Inflammatory macrophage treated with lipopolysaccharide for 1 hour (primary cell): ENCODE measurements around the gene LEP.
"Not testable (repeated sequence)": the region's sequence is repeated elsewhere in the genome, so short reads cannot be mapped to it uniquely, and the experiment has no call there.

ENCODE experiments used
- DNase-seq, 2 donors: peaks; one replicate each; pipeline ENCODE4 v3.0.0-alpha.2; 2020 to 2022

Gene LEP

DNA sequence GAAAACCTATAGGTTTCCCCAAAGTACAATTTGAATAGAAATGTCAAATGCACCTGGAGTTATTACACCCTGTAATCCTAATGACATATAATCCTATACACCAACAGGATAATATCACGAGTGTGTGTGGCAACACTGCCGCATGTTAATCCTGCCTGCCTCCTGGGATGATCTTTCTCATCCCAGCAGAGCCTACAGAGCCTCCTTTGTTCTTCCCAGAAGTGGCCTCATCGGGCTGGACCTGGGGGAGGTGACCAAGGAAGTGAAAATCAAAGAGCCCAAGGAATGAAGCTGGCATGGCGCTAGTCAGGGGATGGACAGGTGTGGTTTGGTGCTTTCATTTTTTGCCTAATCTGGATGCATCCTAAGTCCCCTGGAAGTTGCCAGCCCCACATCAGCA is 29.5 kb upstream of the LEP start:
- DNase-seq, result no peak

DNA sequence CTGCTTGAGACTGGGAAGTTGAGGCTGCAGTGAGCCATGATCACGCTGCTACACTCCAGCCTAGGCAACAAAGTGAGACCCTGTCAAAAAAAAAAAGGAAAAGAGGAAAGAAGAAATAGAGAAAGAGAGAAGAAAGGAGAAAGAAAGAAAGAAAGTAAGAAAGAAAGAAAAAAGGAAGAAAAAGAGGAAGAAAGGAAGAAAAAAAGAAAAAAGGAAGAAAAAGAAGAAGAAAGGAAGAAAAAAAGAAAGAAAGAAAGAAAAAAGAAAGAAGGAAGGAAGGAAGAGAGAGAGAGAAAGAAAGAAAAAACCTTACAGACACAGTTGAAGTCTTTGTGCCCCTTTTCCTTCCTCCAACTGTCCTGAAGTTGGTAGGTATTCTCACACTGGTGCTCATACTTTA is 26.6 kb upstream of the LEP start:
- DNase-seq, result no peak

DNA sequence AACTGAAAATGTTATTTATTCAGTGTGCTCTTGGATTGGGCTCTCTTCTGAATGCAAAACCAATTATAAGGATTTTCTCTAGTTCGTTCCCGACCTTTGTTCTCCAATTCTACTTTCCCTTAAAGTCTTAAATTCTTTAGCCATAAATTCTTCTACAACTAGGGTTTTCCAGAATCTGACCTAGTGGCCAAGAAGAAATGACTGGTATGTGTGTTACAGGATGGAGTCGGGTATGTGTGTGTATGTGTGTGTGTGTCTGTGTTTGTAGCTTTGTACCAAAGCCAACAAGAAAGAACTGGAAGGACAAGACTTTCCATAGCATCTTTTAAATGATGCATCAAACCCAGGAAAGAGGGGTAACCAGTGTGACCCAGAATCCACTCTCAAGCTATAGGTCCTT is 25.8 kb upstream of the LEP start:
- no peak for DNase-seq

DNA sequence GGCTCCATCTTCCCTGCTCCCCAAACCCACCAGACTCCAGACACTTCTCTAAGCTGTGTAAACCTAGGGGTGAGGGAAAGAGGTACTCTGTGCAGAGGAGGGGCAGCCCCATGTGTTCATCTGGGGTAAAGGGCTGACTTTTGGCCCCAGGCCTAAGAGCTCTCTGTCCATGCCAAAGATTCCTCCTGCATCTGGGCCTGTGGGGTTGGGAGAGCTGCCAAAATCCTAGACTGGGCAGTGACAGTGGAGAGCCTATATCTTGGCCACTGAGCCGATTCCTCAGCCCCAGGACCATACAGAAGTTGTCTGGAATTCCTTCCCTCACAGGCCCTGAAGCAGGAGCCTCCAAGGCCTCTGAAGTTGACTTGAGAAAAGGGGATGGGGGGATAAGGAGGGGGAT is 25.3 kb upstream of the LEP start:
- no peak for DNase-seq

- DNase-seq, result peak; percentile 94 to 99
These were observed 23.9 kb upstream of the LEP start for GRCh38 chr7:128217030-128217805.

DNA sequence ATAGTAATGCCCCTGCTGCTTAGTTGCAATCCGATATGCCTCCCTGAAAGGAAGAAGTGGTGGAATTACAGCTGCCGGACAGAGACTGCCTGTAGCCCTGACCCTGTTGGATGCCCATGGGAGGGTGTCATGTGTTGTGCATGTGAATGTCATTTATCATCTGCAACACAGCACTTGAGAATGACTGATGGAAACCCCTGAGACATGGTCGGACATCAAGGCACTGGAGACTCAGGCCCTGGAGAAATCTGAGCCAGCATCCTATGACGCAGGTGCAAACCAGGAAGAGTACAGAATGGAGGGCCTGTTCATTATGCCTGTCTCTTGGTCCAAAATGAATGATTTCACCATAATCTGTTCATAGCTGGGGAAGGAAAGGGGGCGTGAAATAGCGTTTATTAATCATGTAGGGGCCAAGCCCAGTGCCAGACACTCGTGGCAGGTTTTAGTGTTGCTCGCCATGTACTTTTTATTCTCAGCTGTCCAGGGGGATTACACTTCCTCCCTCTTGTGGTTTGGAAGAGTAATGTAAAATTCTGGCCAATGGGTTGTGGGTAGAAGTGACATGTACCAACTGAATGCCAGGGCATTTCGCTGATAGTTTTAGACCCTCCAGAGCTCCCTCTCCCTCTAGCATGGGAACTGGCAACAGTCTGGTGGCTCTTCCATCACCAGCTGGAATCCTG is 23.0 kb upstream of the LEP start:
- peak; percentile 12 to 30 for DNase-seq

- DNase-seq, result peak; percentile 31 to 63
These were observed 21.4 kb upstream of the LEP start for GRCh38 chr7:128219636-128220035.

- peak in 1 of 2 donors; percentile 25 for DNase-seq
These were observed 19.1 kb upstream of the LEP start for GRCh38 chr7:128221929-128222403.

GRCh38 chr7:128226132-128226980 is 14.7 kb upstream of the LEP start:
- no peak for DNase-seq

- DNase-seq, result no peak
These were observed 13.8 kb upstream of the LEP start for GRCh38 chr7:128227271-128227670.

DNA sequence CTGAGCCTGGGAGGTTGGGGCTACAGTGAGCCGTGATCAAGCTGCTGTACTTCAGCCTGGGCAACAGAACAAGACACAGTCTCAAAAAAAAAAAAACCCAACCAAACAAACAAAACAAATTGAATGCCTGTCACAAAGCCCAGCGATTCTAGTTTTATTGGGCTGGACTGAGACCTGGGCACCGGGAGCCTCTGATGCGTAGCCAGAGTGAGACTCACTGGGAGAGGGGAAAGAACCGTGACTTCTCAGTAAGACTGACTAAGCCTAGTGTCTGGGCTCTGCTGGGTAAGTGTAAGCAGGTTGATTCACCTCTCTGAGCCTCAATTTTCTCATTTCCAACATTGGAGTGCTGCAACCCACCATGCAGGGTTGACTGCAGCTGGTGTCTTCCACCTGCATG is 10.1 kb upstream of the LEP start:
- DNase-seq, result no peak

DNA sequence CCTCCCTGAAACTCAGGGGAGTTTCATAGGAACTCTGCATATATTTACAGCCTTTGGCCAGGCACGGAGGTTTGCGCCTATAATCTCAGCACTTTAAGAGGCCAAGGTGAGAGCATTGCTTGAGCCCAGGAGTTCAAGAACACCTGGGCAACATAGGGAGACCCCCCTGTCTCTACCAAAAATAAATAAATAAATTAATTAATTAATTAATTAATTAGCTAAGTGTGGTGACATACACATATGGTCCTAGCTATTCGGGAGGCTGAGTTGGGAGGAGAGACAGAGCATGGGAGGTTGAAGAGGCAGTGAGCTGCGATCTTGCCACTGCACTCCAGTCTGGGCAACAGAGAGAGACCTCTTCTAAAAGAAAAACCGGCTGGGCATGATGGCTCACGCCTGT is 9.4 kb upstream of the LEP start:
- DNase-seq, result no peak

GRCh38 chr7:128233471-128233870 is 7.6 kb upstream of the LEP start:
- no peak for DNase-seq

- DNase-seq, result no peak
These were observed 6.5 kb upstream of the LEP start for GRCh38 chr7:128234476-128235026.

- no peak for DNase-seq
These were observed 5.6 kb upstream of the LEP start for GRCh38 chr7:128235471-128235870.

GRCh38 chr7:128236924-128237586 is 4.0 kb upstream of the LEP start:
- DNase-seq, result peak; percentile 92 to 99

DNA sequence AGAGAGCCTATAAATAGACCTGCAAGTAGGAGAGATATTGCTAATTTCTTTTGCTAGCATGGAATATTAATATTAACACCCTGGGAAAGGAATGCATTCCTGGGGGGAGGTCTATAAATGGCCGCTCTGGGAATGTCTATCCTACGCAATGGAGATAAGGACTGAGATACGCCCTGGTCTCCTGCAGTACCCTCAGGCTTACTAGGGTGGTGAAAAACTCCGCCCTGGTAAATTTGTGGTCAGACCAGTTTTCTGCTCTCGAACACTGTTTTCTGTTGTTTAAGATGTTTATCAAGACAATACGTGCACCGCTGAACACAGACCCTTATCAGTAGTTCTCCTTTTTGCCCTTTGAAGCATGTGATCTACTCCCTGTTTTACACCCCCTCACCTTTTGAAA is 1.9 kb upstream of the LEP start:
- not testable (repeated sequence) for DNase-seq

DNA sequence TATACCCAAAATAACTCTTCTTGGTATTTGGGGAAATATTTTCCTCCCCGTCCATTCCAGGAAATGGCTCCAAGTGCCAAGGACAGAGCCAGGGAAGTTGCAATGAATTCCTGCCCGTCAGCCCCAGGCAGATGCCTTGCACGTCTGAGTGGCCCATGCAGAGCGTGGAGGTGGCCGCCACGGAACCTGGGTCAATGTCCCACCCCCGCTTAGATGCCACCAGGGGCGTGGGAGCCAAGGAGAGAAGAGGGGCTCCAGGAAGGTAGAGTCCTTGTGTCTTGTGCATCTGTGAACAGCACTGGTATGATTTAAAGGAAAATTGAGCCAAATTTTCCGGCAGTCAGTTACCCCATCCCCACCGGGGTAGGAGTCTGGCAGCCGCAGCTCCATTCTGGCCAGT is 1.6 kb downstream of the LEP start:
- no peak for DNase-seq

- no peak for DNase-seq
These were observed 2.2 kb downstream of the LEP start for GRCh38 chr7:128243273-128243672.

- no peak for DNase-seq
These were observed 3.8 kb downstream of the LEP start for GRCh38 chr7:128244861-128245260.

- DNase-seq, result no peak
These were observed 6.0 kb downstream of the LEP start for GRCh38 chr7:128247108-128247507.

DNA sequence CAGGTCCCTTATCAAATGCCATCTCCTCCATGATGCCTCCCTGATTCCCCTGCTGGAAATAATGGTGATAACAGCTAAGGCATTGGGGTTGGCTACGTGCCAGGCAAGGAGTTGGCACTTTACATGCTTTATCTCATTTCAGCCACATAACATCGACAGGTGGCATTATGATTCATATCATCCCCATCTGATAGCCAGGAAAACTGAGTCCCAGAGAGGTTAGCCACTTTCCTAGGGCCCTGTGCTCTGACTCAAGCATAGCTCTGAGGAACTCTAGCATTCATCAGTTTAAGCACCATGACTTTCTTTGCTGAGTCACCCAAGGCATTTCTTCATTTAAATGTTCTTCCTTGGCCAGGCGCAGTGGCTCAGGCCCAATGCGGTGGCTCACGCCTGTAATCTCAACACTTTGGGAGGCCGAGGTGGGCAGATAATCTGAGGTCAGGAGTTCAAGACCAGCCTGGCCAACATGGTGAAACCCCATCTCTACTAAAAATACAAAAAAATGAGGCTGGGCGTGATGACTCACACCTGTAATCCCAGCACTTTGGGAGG is 6.6 kb downstream of the LEP start:
- peak; percentile 48 to 49 for DNase-seq
